Measurements from ENCODE around the gene CHRNE.

- TF ChIP-seq EZH2 (IDR thresholded peaks at IDR 0.05; ENCODE audit: borderline replicate concordance, insufficient read depth, low read depth, low read length, poor library complexity, severe bottlenecking): no peak
- no peak for TF ChIP-seq CTCF (IDR thresholded peaks at IDR 0.05)
Measured at GRCh38 chr17:4951486-4951885, 48.6 kb upstream of the CHRNE start.

Data from B cell (primary cell).